ENCODE data around the gene DLL4.
"Not testable (repeated sequence)": the region's sequence is repeated elsewhere in the genome, so short reads cannot be mapped to it uniquely, and the experiment has no call there.

The DLL4 gene

GRCh38 chr15:40941528-40942336, 12.6 kb downstream of the DLL4 start:
- DNase-seq (ENCODE audit: low read depth in 2 of 2, low spot score in 1 of 2), result peak; percentile 20 to 36

GRCh38 chr15:40942337-40942854, 13.3 kb downstream of the DLL4 start:
- no peak for DNase-seq (ENCODE audit: low read depth in 2 of 2, low spot score in 1 of 2)

GRCh38 chr15:40942878-40943277, 13.7 kb downstream of the DLL4 start:
- DNase-seq (ENCODE audit: low read depth in 2 of 2, low spot score in 1 of 2), result no peak

- no peak for DNase-seq (ENCODE audit: low read depth in 2 of 2, low spot score in 1 of 2)
Observed at GRCh38 chr15:40943764-40944365, 14.7 kb downstream of the DLL4 start.

DNA sequence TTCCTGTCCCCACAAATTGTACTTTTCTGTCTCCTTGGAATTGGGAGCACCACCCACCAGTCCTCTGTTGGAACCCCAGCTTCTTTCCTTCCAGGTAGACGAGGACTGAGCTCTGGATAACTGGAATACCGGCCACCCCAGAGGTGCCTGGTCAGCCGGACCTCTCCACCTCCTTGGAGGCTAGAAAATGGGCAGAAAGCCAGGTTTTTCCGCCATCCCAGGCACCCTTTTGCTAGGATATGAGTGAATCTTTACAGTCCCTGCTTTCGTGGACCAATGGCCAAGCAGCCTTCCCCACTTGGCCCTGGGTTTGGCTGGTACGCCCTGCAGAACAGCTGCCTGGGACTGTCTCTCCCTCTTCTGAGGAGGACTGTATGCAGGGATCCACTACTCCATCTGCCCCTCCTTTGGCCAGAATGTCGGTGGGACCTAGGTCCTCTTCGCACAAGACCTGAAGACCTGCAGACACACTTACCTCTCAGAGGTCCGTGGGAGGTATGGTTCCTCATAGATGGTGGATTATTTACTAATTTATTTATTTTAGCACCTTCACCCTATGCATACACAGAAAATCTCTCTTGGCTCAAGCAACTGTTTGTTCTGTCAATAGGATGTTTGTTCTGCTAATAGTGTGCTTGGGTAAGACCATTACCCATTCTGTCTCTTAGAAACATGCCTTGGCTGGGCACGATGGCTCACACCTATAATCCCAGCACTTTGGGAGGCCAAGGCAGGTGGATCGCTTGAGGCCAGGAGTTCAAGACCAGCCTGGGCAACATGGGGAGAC, 15.6 kb downstream of the DLL4 start:
- no peak for DNase-seq (ENCODE audit: low read depth in 2 of 2, low spot score in 1 of 2)

DNA sequence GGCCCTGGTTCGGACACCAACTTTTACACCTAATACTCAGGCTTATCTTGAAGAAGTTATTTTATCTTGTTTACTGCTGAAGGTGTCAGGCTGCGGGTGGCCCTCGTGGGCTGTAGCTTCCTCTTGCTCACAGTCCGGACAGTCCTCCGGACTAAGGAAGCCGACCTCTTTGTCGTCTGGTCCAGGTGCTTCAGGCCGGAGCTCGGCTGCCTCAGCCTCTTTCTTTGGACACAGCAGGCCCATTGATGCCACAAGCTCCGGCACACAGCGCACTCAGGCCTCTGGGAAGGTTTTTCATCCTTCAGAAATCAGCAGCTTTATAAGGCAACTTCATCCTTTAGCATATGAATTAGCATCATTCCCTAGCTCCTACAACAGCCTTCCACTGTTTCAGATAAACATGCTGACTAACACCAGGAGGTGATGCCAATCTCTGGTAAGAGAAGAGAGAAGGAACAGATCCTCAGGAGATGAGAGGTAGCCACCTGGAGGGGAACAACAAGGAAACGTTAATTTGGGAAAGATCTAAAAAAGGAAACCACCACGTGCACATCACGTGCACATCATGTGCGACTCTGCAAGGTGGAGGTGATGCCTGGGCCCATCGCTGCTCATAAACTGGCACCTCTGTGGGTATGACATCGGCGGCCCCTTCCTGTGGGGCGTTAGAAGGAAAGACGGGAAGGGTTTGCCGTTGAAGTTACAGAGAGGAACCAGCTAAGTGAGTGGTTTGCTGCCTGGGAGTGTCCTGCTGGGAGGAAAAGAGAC, 19.8 kb downstream of the DLL4 start:
- no peak for DNase-seq (ENCODE audit: low read depth in 2 of 2, low spot score in 1 of 2)

DNA sequence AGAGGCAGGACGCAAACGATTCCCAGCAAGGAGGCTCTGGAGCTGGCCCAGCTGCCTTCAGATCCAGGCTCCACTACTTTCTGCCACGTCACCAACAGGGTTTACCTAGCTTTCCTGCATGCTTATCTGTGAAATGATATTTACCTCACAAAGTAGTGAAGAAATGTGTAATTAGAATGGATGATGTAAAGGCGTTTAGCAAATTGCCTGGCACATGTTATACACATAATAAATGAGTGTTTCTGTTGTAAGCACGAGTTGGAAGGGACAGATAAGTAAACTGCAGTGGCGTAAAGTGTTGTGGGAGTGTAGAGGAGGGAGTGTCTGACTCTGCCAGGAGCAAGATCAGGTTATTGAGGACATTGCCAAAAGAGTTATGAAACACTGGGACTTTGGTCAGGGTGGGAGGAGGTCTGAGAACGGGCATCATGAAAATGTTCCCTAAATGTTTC, 20.6 kb downstream of the DLL4 start:
- no peak for DNase-seq (ENCODE audit: low read depth in 2 of 2, low spot score in 1 of 2)

GRCh38 chr15:40951764-40952163, 22.6 kb downstream of the DLL4 start:
- no peak for DNase-seq (ENCODE audit: low read depth in 2 of 2, low spot score in 1 of 2)

DNA sequence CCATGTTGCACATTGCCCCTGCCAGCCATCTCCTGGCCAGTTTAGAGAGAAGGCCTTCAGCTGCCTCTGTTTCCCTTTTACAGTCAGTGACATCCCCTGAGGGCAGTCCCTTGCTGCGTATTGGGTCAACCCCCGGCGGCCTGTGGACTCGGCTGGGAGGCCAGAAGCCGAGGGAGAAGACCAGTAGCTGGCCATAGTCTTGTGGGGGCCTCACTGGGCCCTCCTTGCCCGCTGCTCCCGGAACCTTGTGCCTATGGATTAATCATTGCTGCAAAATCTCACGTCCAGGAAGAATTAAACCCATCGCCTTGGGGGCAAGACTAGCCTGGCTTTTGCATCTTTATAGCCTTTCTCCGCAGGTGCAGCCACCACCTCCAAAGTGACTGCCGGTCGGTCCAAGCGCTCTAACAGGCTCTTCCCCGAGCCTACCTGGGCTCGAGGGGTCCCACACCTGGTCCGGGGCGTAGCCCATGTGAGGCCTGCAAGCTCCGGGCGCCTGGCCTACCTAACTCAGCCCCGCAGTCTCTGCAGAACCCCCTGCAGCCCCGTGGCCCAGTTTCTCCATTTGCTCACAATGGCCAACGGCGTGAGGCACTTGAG, 23.3 kb downstream of the DLL4 start:
- no peak for DNase-seq (ENCODE audit: low read depth in 2 of 2, low spot score in 1 of 2)

DNA sequence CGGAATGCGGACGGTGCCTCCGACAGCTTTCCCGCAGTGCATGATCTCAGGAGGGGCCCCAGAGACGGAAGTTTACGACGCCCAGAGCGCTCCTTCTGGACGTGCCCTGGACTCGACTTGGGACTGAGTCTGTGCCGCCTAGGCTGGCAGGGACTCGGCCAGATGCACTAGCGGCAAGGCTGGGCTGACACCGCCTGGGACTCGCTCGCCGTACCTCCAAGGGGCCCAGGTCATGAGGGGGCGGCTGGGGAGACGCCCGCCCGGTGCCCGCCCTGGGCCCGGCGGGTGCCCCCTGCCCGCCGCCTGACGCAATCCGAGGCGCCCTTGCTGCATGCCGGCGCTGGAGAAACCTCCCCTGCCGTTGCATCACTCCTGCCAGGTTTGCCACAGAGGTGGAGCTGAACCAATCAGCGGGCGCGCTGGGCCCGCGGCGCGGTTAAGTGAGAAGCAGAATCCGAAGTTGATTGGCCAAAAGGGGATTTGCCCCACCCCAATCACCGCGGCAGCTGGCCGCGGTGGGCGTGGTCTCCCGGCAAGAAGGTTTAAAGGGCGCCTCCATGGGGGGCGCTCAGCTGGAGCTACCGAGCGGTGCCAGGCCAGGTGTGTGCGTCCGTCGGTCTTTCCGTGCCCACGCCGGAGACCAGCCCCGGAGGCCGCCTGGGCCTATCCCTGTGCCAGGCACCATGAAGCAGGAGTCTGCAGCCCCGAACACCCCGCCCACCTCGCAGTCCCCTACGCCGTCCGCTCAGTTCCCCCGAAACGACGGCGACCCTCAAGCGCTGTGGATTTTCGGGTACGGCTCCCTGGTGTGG, 24.0 kb downstream of the DLL4 start, which contains the start of gene CHAC1:
TSS of gene CHAC1 (plus strand) at position 571 of the 812 bp plus-strand sequence. CDS start at position 684, 113 bp downstream.
- peak; percentile 87 to 93 for DNase-seq (ENCODE audit: low read depth in 2 of 2, low spot score in 1 of 2)

DNA sequence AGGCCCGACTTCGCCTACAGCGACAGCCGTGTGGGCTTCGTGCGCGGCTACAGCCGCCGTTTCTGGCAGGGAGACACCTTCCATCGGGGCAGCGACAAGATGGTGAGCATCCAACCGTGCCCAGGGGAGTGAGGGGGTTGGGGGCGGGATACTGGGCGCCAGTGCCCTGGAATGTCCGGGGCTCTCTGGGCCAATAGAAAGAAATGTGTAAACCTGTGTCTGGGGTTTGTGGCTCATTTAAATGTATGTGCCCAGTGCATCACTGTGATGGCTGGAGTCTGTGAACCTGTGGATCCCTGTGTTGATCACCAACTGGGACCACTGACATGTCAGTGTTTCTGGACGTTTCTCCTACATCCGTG, 24.6 kb downstream of the DLL4 start:
- DNase-seq (ENCODE audit: low read depth in 2 of 2, low spot score in 1 of 2), result no peak

GRCh38 chr15:40954158-40954848, 25.2 kb downstream of the DLL4 start:
- not testable (repeated sequence) for DNase-seq (ENCODE audit: low read depth in 2 of 2, low spot score in 1 of 2)

DNA sequence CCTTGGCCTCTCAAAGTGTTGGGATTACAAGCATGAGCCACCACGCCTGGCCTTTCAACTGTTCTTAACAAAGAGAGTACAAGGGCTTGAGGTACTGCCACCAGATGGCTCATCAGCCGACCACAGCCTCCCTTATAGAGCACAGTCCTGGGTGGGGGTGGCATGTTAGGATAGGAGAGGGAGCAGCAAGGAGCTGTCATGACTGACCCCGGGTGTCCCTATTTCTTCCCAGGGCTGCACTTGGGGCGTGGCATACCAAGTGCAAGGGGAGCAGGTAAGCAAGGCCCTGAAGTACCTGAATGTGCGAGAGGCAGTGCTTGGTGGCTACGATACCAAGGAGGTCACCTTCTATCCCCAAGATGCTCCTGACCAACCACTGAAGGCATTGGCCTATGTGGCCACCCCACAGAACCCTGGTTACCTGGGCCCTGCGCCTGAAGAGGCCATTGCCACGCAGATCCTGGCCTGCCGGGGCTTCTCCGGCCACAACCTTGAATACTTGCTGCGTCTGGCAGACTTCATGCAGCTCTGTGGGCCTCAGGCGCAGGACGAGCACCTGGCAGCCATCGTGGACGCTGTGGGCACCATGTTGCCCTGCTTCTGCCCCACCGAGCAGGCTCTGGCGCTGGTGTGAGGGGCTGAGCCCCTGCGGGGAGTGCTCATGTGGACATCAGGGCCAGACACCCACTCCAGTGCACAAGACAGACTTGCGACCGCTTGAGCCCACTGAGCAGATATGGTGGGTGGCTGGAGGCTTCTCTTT, 26.2 kb downstream of the DLL4 start:
- no peak for DNase-seq (ENCODE audit: low read depth in 2 of 2, low spot score in 1 of 2)

- no peak for DNase-seq (ENCODE audit: low read depth in 2 of 2, low spot score in 1 of 2)
Observed at GRCh38 chr15:40955930-40956540, 26.9 kb downstream of the DLL4 start.

DNA sequence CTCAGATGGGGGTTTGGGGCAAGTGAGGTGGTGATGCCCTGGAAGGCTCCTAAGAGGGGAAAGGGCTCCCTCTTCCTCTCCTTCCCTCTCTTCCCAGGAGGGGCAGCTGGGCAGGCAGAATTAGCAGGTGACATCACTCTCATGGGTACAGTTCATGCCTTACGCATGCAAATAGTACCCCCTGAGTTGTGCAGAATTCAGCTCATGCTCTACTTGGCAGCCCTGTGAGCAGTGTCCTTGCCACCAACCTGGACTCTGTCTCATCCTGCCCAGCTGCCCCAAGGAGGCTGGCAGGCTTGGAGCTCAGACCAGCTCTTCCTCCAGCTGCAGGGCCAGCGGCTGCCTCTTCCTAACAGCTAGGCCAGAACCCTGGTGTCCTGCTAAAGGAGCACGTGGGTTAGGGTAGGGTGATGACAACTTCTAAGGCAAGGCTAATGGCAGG, 27.4 kb downstream of the DLL4 start:
- DNase-seq (ENCODE audit: low read depth in 2 of 2, low spot score in 1 of 2), result no peak

DNA sequence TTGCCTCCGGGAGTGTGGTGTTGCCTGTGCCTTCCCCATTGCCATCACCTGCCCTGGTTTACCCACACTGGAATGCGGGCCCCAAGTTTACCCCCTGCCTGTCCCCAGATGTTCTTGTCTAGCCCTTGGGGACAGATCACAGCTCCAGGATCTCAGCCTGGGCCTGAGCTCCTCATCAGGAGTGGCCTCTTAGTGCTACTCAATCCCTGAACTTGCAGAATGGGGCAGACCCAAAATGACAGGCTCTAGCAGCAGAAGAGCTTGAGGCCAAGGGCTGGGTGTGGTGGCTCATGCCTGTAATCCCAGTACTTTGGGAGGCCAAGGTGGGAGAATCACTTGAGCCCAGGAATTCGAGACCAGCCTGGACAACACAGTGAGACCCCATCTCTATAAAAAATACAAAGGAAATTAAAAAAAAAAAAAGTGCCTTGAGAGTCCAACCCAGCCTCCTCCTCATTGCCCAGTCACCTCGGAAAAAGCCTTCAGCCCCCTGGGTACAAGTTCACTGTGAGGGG, 28.0 kb downstream of the DLL4 start:
- no peak for DNase-seq (ENCODE audit: low read depth in 2 of 2, low spot score in 1 of 2)

GRCh38 chr15:40957581-40958051, 28.5 kb downstream of the DLL4 start:
- DNase-seq (ENCODE audit: low read depth in 2 of 2, low spot score in 1 of 2), result no peak

Measured in stimulated activated CD8-positive, alpha-beta memory T cell treated with anti-CD3 and anti-CD28 coated beads, Interleukin-4, amount 100 ng/mL, for 4 hours (primary cell).